OCI-M2 (cell line): Measurements from ENCODE around the gene PIH1D2.
"Not testable (repeated sequence)": the region's sequence is repeated elsewhere in the genome, so short reads cannot be mapped to it uniquely, and the experiment has no call there.

Source experiments
- DNase-seq: peaks from one replicate; lab custom pipeline; 2025; ENCODE audit not compliant: unreplicated experiment; lab: John Stamatoyannopoulos, UW

Gene PIH1D2

GRCh38 chr11:112057170-112057569 lies 16.6 kb downstream of the PIH1D2 start:
- no peak for DNase-seq

- DNase-seq, result no peak
These were observed 22.0 kb downstream of the PIH1D2 start for GRCh38 chr11:112051768-112052167.

GRCh38 chr11:112050721-112051120 lies 23.1 kb downstream of the PIH1D2 start:
- no peak for DNase-seq

- DNase-seq, result no peak
These were observed 24.0 kb downstream of the PIH1D2 start for GRCh38 chr11:112049777-112050176.

GRCh38 chr11:112048256-112048655 lies 25.6 kb downstream of the PIH1D2 start:
- DNase-seq, result not testable (repeated sequence)

- not testable (repeated sequence) for DNase-seq
These were observed 27.2 kb downstream of the PIH1D2 start for GRCh38 chr11:112046647-112047046.

GRCh38 chr11:112044961-112045360 lies 28.9 kb downstream of the PIH1D2 start:
- no peak for DNase-seq

- no peak for DNase-seq
These were observed 30.9 kb downstream of the PIH1D2 start for GRCh38 chr11:112042961-112043304.

- no peak for DNase-seq
These were observed 31.5 kb downstream of the PIH1D2 start for GRCh38 chr11:112042161-112042960.

GRCh38 chr11:112037527-112037926 lies 36.3 kb downstream of the PIH1D2 start:
- DNase-seq, result no peak

GRCh38 chr11:112033902-112034301 lies 39.9 kb downstream of the PIH1D2 start:
- no peak for DNase-seq

- no peak for DNase-seq
These were observed 44.4 kb downstream of the PIH1D2 start for GRCh38 chr11:112029460-112029859.

- DNase-seq, result not testable (repeated sequence)
These were observed 46.9 kb downstream of the PIH1D2 start for GRCh38 chr11:112026784-112027410.

GRCh38 chr11:112025707-112026106 lies 48.1 kb downstream of the PIH1D2 start:
- no peak for DNase-seq

GRCh38 chr11:112024773-112025678 lies 48.8 kb downstream of the PIH1D2 start, which contains the start of gene DLAT:
Gene DLAT, plus strand, starts transcription at chr11:112025408. Its CDS starts 65 bp downstream, at chr11:112025473.
- peak; percentile 49 for DNase-seq

- no peak for DNase-seq
These were observed 49.5 kb downstream of the PIH1D2 start for GRCh38 chr11:112024178-112024772.

- no peak for DNase-seq
These were observed 50.7 kb downstream of the PIH1D2 start for GRCh38 chr11:112023104-112023503.

- no peak for DNase-seq
These were observed 54.8 kb downstream of the PIH1D2 start for GRCh38 chr11:112019066-112019465.
